Adrenal gland (tissue), 12 donors: ENCODE data around the gene MCMBP. TPM values are rescaled to one million over a fixed set of nuclear protein-coding genes. Genes with fewer than 3 reads are reported as not detected.
A peak's percentile ranks its signal among the peaks of the same experiment; 100 is the strongest.

ENCODE experiments used
- DNase-seq, 7 donors: peaks; one replicate each; pipeline ENCODE4 v3.0.0-alpha.2; 2019 to 2020
- H3K27ac ChIP-seq, 5 donors: fragments of 200-600 bp; sonication (generic) in 4 of 5; 1 replicate in 3 of 5; 2 replicates in 2 of 5; pipeline versions ENCODE4 v1.5.1 to v1.8.0; 2016 to 2020; ENCODE audit warnings: mild to moderate bottlenecking in 1 of 5
- H3K27me3 ChIP-seq: fragments of 200-600 bp; 2 replicates; pipeline ENCODE4 v1.8.0; 2021
- H3K36me3 ChIP-seq, 2 donors: fragments of 200-600 bp; replicated peaks in 1 of 2; 1 replicate in 1 of 2; 2 replicates in 1 of 2; pipeline versions ENCODE4 v1.5.1 to v1.8.0; 2018 to 2022
- H3K4me1 ChIP-seq, 2 donors: fragments of 200-600 bp; replicated peaks in 1 of 2; 1 replicate in 1 of 2; 2 replicates in 1 of 2; pipeline versions ENCODE4 v1.5.1 to v1.8.0; 2018 to 2021
- H3K4me3 ChIP-seq, 4 donors: fragments of 200-600 bp; sonication (generic) in 3 of 4; one replicate each; pipeline ENCODE4 v1.5.1; 2016 to 2018
- H3K9me3 ChIP-seq, 3 donors: fragments of 200-600 bp; sonication (generic) in 1 of 3; replicated peaks in 1 of 3; 1 replicate in 2 of 3; 2 replicates in 1 of 3; pipeline versions ENCODE4 v1.5.1 to v1.8.0; 2016 to 2021
- CTCF ChIP-seq, 6 experiments: fragments of 450-650 bp in 4 of 6; fragments of 200-600 bp in 2 of 6; sonication (generic) in 1 of 6; IDR thresholded peaks; 1 replicate in 5 of 6; 2 replicates in 1 of 6; pipeline versions ENCODE4 v1.5.1 to v1.8.0; 2016 to 2021; ENCODE audit warnings: antibody characterized with exemption in 6 of 6, mild to moderate bottlenecking in 2 of 6, moderate library complexity in 1 of 6
- POLR2A ChIP-seq, 2 donors: fragments of 450-650 bp; IDR thresholded peaks; one replicate each; pipeline ENCODE4 v1.6.1; 2017; ENCODE audit warnings: antibody characterized with exemption in 2 of 2, mild to moderate bottlenecking in 2 of 2, moderate library complexity in 1 of 2
- WGBS, 4 donors: extraction: QIAGEN DNeasy Blood & Tissue Kit in 2 of 4; methylation state at CpG; one replicate each; pipeline versions ENCODE4 v1.1.5 to v1.1.7; 2013 to 2017; 5-methylcytosine and 5-hydroxymethylcytosine counted together
- intact Hi-C, 2 donors: fragments of 100-400 bp; cut with DNase I; formaldehyde crosslinking; loops; one replicate each; pipeline versions ENCODE4 v1.14.1 to v1.15.0; 2022 to 2023
- polyA plus RNA-seq, 3 donors: library from polyadenylated mRNA; stranded (reverse); fragments of 200-250 nt in 2 of 3; fragments of 350-450 nt in 1 of 3; fragmentation: Illumina TruSeq in 1 of 3; extraction: RNeasy Lipid Tissue Mini Kit (QIAGEN cat#74804) in 1 of 3; gene quantifications; one replicate each; pipeline ENCODE4 v1.2.3, GENCODE V29; 2013 to 2014
- total RNA-seq, 9 donors: library from RNA; depleted of rRNA in 4 of 9; stranded (reverse); fragments of >200 nt in 4 of 9; fragments of 120-200 nt in 1 of 9; fragmentation: NEBNext Ultra II Directional in 1 of 9; extraction: Animal tissue kit (Norgen Biotek cat#: 25700) in 1 of 9; gene quantifications; one replicate each; pipeline versions ENCODE4 v1.1.0 to v1.2.4, GENCODE V29; 2013 to 2023
- donor health status: healthy with polysubstance abuse.
- donor health status: Bipolar disorder and iron deficiency.
- donor health status: DM: yes; HTN: yes; CAD: no.
- donor health status: DM: no; HTN: no; CAD: no.
- donor health status: DM: no; HTN: no; CAD: no.
- donor health status: DM: yes; HTN: yes; CAD: no.

MCMBP gene
- total and polyA plus RNA-seq, 12 donors: 11.1 to 44.3 (median 34.4) TPM

- Histone ChIP-seq H3K4me1 (no peaks in the 10 kb centered on the region), H3K4me3 (no peak overlapping the region), H3K27ac (no peak overlapping the region), H3K36me3 (peaks cover 0 to 20% of the 10 kb centered on the region in 2 donors), H3K9me3 (no peaks in the 10 kb centered on the region), H3K27me3 (no peaks in the 10 kb centered on the region)
- intact Hi-C loops: no loop called here
- 82 to 87% (median 86%) methylated on average over 3 of the region's 3 CpGs for WGBS, 4 donors
- TF ChIP-seq CTCF (IDR thresholded peaks at IDR 0.05) (no peak), POLR2A (IDR thresholded peaks at IDR 0.05) (no peak)
- no peak for DNase-seq
Measured at GRCh38 chr10:119824299-119824698, 48.3 kb downstream of the MCMBP start.

GRCh38 chr10:119821182-119821581, 51.5 kb downstream of the MCMBP start:
- Histone ChIP-seq H3K4me1 (no peaks in the 10 kb centered on the region), H3K36me3 (no peaks in the 10 kb centered on the region), H3K27ac (no peak overlapping the region), H3K9me3 (no peaks in the 10 kb centered on the region), H3K4me3 (no peak overlapping the region), H3K27me3 (no peaks in the 10 kb centered on the region)
- intact Hi-C loops: no loop called here
- TF ChIP-seq CTCF (IDR thresholded peaks at IDR 0.05) (no peak), POLR2A (IDR thresholded peaks at IDR 0.05) (no peak)
- WGBS, 4 donors: 65 to 78% (median 72%) methylated on average over 4 of the region's 4 CpGs
- DNase-seq: no peak

- no peak for DNase-seq
- Histone ChIP-seq H3K9me3 (no peaks in the 10 kb centered on the region), H3K4me1 (no peaks in the 10 kb centered on the region), H3K27ac (no peak overlapping the region), H3K27me3 (no peaks in the 10 kb centered on the region), H3K4me3 (peak overlapping the region in 1 of 4 donors; percentile 25), H3K36me3 (no peaks in the 10 kb centered on the region)
- TF ChIP-seq CTCF (IDR thresholded peaks at IDR 0.05): no peak
- no peak for TF ChIP-seq POLR2A (IDR thresholded peaks at IDR 0.05)
- 48 to 67% (median 56%) methylated on average over 10 of the region's 10 CpGs for WGBS, 4 donors
- intact Hi-C loops: no loop called here
Measured at GRCh38 chr10:119818889-119819270, 53.8 kb downstream of the MCMBP start.

- H3K27ac ChIP-seq: no peak overlapping the region
- DNase-seq: peak; percentile 32 to 88 (median 50)
- H3K4me1 ChIP-seq: no peaks in the 10 kb centered on the region
- 61 to 90% (median 68%) methylated on average over 23 to 84 of the region's 84 CpGs for WGBS, 4 donors
- H3K4me3 ChIP-seq: peak overlapping the region in 1 of 4 donors; percentile 25
- no peaks in the 10 kb centered on the region for H3K9me3 ChIP-seq
- H3K27me3 ChIP-seq: no peaks in the 10 kb centered on the region
- TF ChIP-seq CTCF (IDR thresholded peaks at IDR 0.05) (peak in 2 of 6 experiments; percentile 14 to 19), POLR2A (IDR thresholded peaks at IDR 0.05) (peak in 1 of 2 donors; percentile 18)
- no peaks in the 10 kb centered on the region for H3K36me3 ChIP-seq
- intact Hi-C loops: no loop called here
Measured at GRCh38 chr10:119817991-119818888, 54.4 kb downstream of the MCMBP start.
